Hepatocyte (in vitro differentiated cells): Measurements from ENCODE around the gene UBE2U. TPM values are rescaled to one million over a fixed set of nuclear protein-coding genes. Genes with fewer than 3 reads are reported as not detected.

Experiments used
- DNase-seq: peaks from one replicate; pipeline ENCODE4 v3.0.0-alpha.2; 2016; ENCODE audit warnings: low spot score
- H2AFZ ChIP-seq: fragments of 200-600 bp; sonication (generic); 2 replicates; pipeline ENCODE4 v1.6.0; 2016; ENCODE audit warnings: antibody characterized with exemption, mild to moderate bottlenecking
- H3K27ac ChIP-seq: fragments of 200-600 bp; sonication (generic); 2 replicates; pipeline ENCODE4 v1.5.1; 2016; ENCODE audit warnings: mild to moderate bottlenecking
- H3K27me3 ChIP-seq: fragments of 200-600 bp; sonication (generic); 2 replicates; pipeline ENCODE4 v1.6.1; 2016
- H3K36me3 ChIP-seq: fragments of 200-600 bp; sonication (generic); replicated peaks from 2 replicates; pipeline ENCODE4 v1.5.1; 2016; ENCODE audit warnings: low read depth; ENCODE audit not compliant: insufficient read depth
- H3K4me1 ChIP-seq: fragments of 200-600 bp; sonication (generic); 2 replicates; pipeline ENCODE4 v1.5.1; 2016; ENCODE audit warnings: mild to moderate bottlenecking, moderate library complexity; ENCODE audit not compliant: insufficient read depth
- H3K4me2 ChIP-seq: fragments of 200-600 bp; sonication (generic); 2 replicates; pipeline ENCODE4 v1.6.0; 2016
- H3K4me3 ChIP-seq: fragments of 200-600 bp; sonication (generic); 2 replicates; pipeline ENCODE4 v1.5.1; 2016; ENCODE audit warnings: mild to moderate bottlenecking
- H3K79me2 ChIP-seq: fragments of 200-600 bp; sonication (generic); 2 replicates; pipeline ENCODE4 v1.6.0; 2017; ENCODE audit warnings: mild to moderate bottlenecking
- H3K9me2 ChIP-seq: fragments of 200-600 bp; sonication (generic); replicated peaks from 2 replicates; pipeline ENCODE4 v1.6.0; 2017; ENCODE audit warnings: mild to moderate bottlenecking; ENCODE audit not compliant: insufficient read depth
- H3K9me3 ChIP-seq: fragments of 200-600 bp; sonication (generic); 2 replicates; pipeline ENCODE4 v1.5.1; 2016; ENCODE audit warnings: low read depth, mild to moderate bottlenecking
- H4K20me1 ChIP-seq: fragments of 200-600 bp; sonication (generic); 2 replicates; pipeline ENCODE4 v1.6.0; 2016; ENCODE audit warnings: mild to moderate bottlenecking; ENCODE audit not compliant: insufficient read depth, poor library complexity, severe bottlenecking
- EZH2 ChIP-seq: fragments of 200-600 bp; sonication (generic); IDR thresholded peaks from 2 replicates; pipeline ENCODE4 v1.6.1; 2016; ENCODE audit warnings: antibody characterized with exemption, mild to moderate bottlenecking, borderline replicate concordance
- EZH2phosphoT487 ChIP-seq: fragments of 200-600 bp; sonication (generic); IDR thresholded peaks from one replicate; pipeline ENCODE4 v1.6.1; 2018; ENCODE audit warnings: antibody characterized with exemption, mild to moderate bottlenecking, low read depth, moderate library complexity; ENCODE audit not compliant: unreplicated experiment, severe bottlenecking
- WGBS: methylation state at CpG from one replicate; pipeline ENCODE4 v1.1.6; 2016; ENCODE audit warnings: low lambda C conversion rate; ENCODE audit errors: missing lambda C conversion rate; 5-methylcytosine and 5-hydroxymethylcytosine counted together
- polyA plus RNA-seq: library from polyadenylated mRNA; unstranded; fragments of >200 nt; fragmentation: Nextera tagmentation; extraction: Ambion mirVana; gene quantifications from 2 replicates; pipeline ENCODE4 v1.2.1, GENCODE V29; 2016
- total RNA-seq: library from RNA; depleted of rRNA; stranded (reverse); fragments of >200 nt; gene quantifications from 2 replicates; pipeline ENCODE4 v1.2.3, GENCODE V29; 2014
- TF ChIP-seq, protein P1 (sequence below): fragments of 200-600 bp; sonication (generic); IDR thresholded peaks from 2 replicates; pipeline ENCODE4 v1.5.1; 2016; ENCODE audit warnings: antibody characterized with exemption, mild to moderate bottlenecking; ENCODE audit not compliant: poor library complexity

The UBE2U gene, protein sequence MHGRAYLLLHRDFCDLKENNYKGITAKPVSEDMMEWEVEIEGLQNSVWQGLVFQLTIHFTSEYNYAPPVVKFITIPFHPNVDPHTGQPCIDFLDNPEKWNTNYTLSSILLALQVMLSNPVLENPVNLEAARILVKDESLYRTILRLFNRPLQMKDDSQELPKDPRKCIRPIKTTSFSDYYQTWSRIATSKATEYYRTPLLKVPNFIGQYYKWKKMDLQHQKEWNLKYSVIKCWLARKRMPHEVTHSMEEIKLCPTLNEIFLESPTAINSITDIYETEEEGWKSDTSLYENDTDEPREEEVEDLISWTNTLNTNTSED
- not detected in 2 replicates for total RNA-seq
- 0.21 TPM in 1 of 2 replicates, not detected in the other for polyA plus RNA-seq

DNA sequence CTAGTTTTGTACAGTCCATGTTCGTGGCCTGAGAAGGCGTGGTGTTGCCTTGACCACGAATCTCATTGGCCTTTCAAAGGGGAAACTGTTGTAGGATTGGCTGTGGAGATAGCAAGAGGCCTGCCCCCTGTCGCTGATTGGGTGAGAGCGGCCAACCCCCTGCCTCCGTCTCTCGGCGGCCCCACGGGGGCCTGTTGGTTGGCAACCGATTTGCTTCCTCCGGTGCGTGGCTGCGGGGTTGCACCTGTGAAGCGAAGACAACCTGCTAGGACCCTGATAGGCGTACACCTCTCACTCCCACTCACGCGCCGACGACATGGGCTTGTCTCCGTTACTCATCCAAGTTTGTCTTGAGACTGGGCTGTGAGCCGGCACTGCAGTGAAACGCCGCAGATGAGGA, at the start of gene UBE2U:
Gene UBE2U (plus strand): TSS at position 204 of the 400 bp plus-strand sequence. CDS start 428 bp downstream, outside the sequence.
- Histone ChIP-seq H3K9me2 (no peaks in the 10 kb centered on the region), H3K9me3 (no peaks in the 10 kb centered on the region), H4K20me1 (no peaks in the 10 kb centered on the region), H3K4me2 (no peak within 1 kb of the TSS), H3K4me3 (no peak within 1 kb of the TSS), H3K27me3 (no peaks in the 10 kb centered on the region), H3K36me3 (no peaks in the 10 kb centered on the region), H3K27ac (no peak within 1 kb of the TSS), H3K4me1 (no peaks in the 10 kb centered on the region), H3K79me2 (no peaks in the 10 kb centered on the region), H2AFZ (no peak within 1 kb of the TSS)
- no peak for DNase-seq
- TF ChIP-seq EZH2phosphoT487 (no peak), EZH2 (no peak)
- 97% methylated on average over 21 of the region's 23 CpGs for WGBS

DNA sequence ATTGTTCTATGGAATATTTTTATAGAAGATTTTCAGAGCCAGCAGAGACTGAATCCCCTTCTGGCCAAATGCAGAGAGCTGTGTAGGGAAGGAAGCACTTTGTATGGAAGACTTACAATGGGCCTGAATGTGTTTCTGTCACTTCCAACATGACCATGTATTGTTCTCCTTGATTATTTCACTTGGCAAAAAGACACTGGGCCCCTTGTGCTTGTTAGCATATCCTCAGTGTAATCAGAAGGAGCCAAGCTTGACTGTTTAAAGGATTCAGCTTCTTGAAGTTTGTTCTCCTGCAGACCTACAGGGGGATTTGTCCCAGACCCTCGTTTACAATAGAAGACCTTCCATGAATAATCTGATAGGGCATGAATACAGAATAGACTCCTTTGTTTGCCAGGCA, 48.1 kb upstream of the UBE2U start:
- Histone ChIP-seq H3K9me2 (no peaks in the 10 kb centered on the region), H3K27ac (no peak overlapping the region), H4K20me1 (no peaks in the 10 kb centered on the region), H2AFZ (no peak overlapping the region), H3K9me3 (no peaks in the 10 kb centered on the region), H3K36me3 (no peaks in the 10 kb centered on the region), H3K79me2 (no peaks in the 10 kb centered on the region), H3K4me1 (no peaks in the 10 kb centered on the region), H3K4me2 (no peak overlapping the region), H3K27me3 (no peaks in the 10 kb centered on the region), H3K4me3 (no peak overlapping the region)
- WGBS = 48% methylated on average over 1 of the region's 1 CpG
- TF ChIP-seq, protein P1, sequence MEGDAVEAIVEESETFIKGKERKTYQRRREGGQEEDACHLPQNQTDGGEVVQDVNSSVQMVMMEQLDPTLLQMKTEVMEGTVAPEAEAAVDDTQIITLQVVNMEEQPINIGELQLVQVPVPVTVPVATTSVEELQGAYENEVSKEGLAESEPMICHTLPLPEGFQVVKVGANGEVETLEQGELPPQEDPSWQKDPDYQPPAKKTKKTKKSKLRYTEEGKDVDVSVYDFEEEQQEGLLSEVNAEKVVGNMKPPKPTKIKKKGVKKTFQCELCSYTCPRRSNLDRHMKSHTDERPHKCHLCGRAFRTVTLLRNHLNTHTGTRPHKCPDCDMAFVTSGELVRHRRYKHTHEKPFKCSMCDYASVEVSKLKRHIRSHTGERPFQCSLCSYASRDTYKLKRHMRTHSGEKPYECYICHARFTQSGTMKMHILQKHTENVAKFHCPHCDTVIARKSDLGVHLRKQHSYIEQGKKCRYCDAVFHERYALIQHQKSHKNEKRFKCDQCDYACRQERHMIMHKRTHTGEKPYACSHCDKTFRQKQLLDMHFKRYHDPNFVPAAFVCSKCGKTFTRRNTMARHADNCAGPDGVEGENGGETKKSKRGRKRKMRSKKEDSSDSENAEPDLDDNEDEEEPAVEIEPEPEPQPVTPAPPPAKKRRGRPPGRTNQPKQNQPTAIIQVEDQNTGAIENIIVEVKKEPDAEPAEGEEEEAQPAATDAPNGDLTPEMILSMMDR = no peak
- no peak for TF ChIP-seq EZH2
- TF ChIP-seq EZH2phosphoT487 = no peak
- DNase-seq = no peak

DNA sequence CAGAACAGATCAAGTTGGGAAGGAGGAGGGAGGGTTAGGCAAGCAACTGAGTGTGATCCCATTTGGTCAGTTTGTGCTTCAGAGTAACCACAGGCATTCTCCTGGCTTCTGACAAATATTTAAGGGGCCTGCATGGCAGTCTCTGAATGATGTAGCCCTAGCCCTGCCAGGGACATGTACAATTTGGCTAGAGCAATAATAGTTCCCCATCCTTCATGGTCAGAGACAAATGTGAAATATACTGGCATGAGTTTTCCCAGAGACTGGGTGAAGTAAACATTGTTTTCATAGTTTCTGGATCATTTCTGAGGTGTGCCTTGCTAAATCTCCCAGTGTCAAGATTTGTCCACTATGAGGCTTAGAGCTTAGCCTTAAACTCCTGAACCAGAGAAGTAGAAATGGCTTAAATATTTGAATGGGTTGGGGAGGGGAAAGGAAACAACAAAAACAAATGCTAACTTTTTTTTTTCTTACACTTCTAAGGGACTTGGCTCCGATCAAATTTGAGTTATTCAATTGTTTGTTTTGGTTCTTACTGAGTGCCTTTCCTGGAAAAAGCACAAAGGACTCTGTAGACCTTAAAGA, 42.0 kb upstream of the UBE2U start:
- Histone ChIP-seq H3K27me3 (no peaks in the 10 kb centered on the region), H3K4me2 (no peak overlapping the region), H3K36me3 (no peaks in the 10 kb centered on the region), H3K9me3 (no peaks in the 10 kb centered on the region), H3K27ac (no peak overlapping the region), H3K9me2 (no peaks in the 10 kb centered on the region), H3K4me1 (peaks cover 11% of the 10 kb centered on the region), H3K4me3 (no peak overlapping the region), H4K20me1 (no peaks in the 10 kb centered on the region), H2AFZ (no peak overlapping the region), H3K79me2 (no peaks in the 10 kb centered on the region)
- no peak for DNase-seq
- WGBS = 40% methylated on average over 1 of the region's 1 CpG
- TF ChIP-seq EZH2phosphoT487 (no peak), EZH2 (no peak)
- TF ChIP-seq, protein P1 = no peak

DNA sequence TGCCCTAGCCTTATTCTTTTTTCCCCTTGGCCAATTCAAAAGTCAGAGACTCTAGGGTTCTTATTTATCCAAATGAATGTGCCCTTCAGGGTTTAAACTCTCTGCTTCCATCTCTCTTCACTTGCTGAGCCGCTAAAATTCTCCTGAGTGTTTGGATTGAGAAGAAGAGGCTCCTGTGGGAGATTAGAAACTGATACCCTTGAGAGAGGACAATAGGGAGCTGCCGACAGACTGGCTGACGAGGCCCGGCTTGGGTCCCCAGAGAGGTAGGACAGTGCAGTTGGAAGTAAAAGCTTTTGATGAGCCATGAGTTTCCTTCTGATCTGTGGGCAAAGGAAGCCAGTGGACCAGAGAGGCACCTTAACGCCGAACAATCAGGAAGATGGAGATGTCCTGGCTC, 41.3 kb upstream of the UBE2U start:
- 60% methylated on average over 6 of the region's 6 CpGs for WGBS
- no peaks in the 10 kb centered on the region for H3K9me2 ChIP-seq
- H3K9me3 ChIP-seq = no peaks in the 10 kb centered on the region
- H3K79me2 ChIP-seq = no peaks in the 10 kb centered on the region
- H2AFZ ChIP-seq = no peak overlapping the region
- H3K4me2 ChIP-seq = no peak overlapping the region
- no peak overlapping the region for H3K4me3 ChIP-seq
- H3K27ac ChIP-seq = peak overlapping the region; percentile 14
- no peak for DNase-seq
- no peaks in the 10 kb centered on the region for H3K36me3 ChIP-seq
- no peaks in the 10 kb centered on the region for H4K20me1 ChIP-seq
- H3K27me3 ChIP-seq = no peaks in the 10 kb centered on the region
- no peak for TF ChIP-seq EZH2phosphoT487
- TF ChIP-seq, protein P1 = no peak
- H3K4me1 ChIP-seq = peaks cover 11% of the 10 kb centered on the region
